Left lung (tissue), 10 donors: ENCODE measurements around the gene QTRT2. TPM values are rescaled to one million over a fixed set of nuclear protein-coding genes. Genes with fewer than 3 reads are reported as not detected.
A peak's percentile ranks its signal among the peaks of the same experiment; 100 is the strongest.

ENCODE experiments used
- ATAC-seq: fragments of 200-7000 bp; cut with Tn5 transposase; one replicate; pipeline ENCODE4 v1.9.1; 2020; ENCODE audit warnings: moderate library complexity
- DNase-seq, 4 donors: peaks; one replicate each; pipeline ENCODE4 v3.0.0-alpha.2; 2013 to 2020
- H3K27ac ChIP-seq, 2 donors: fragments of 200-600 bp; sonication (generic) in 1 of 2; one replicate each; pipeline versions ENCODE4 v1.5.0 to v1.8.0; 2020 to 2021
- H3K27me3 ChIP-seq, 2 donors: fragments of 200-600 bp; sonication (generic) in 1 of 2; one replicate each; pipeline versions ENCODE4 v1.5.0 to v1.8.0; 2020 to 2021
- H3K36me3 ChIP-seq, 2 donors: fragments of 200-600 bp; sonication (generic) in 1 of 2; one replicate each; pipeline versions ENCODE4 v1.5.0 to v1.8.0; 2020 to 2021
- H3K4me1 ChIP-seq, 2 donors: fragments of 200-600 bp; one replicate each; pipeline ENCODE4 v1.8.0; 2021
- H3K4me3 ChIP-seq, 2 donors: fragments of 200-600 bp; sonication (generic) in 1 of 2; one replicate each; pipeline versions ENCODE4 v1.5.0 to v1.8.0; 2020 to 2021; ENCODE audit warnings: mild to moderate bottlenecking in 1 of 2
- H3K9me3 ChIP-seq, 2 donors: fragments of 200-600 bp; sonication (generic) in 1 of 2; one replicate each; pipeline versions ENCODE4 v1.5.0 to v1.8.0; 2020 to 2021
- CTCF ChIP-seq, 2 donors: fragments of 200-600 bp; sonication (generic) in 1 of 2; IDR thresholded peaks; one replicate each; pipeline versions ENCODE4 v1.5.0 to v1.8.0; 2021; ENCODE audit warnings: antibody characterized with exemption in 2 of 2
- intact Hi-C, 2 donors: fragments of 100-400 bp; cut with DNase I; formaldehyde crosslinking; loops; one replicate each; pipeline versions ENCODE4 v1.11.2 to v1.14.2; 2022
- polyA plus RNA-seq, 6 donors: library from polyadenylated mRNA; unstranded; fragments of 120-200 nt; gene quantifications; one replicate each; pipeline ENCODE4 v1.2.1, GENCODE V29; 2013; ENCODE audit not compliant: insufficient read length in 6 of 6
- total RNA-seq, 2 donors: library from RNA; stranded (reverse); fragmentation: NEBNext Ultra II Directional; extraction: Animal tissue kit (Norgen Biotek cat#: 25700); gene quantifications; one replicate each; pipeline ENCODE4 v1.2.1, GENCODE V29; 2021
- donor health status: DM: no; HTN: yes; CAD: no.
- donor health status: DM: no; HTN: no; CAD: no.

Gene QTRT2
- total and polyA plus RNA-seq, 8 donors, result 16.4 to 35.2 (median 32.5) TPM

- Histone ChIP-seq H3K9me3 (no peaks in the 10 kb centered on the region), H3K27ac (peak overlapping the region; percentile 3 to 56), H3K36me3 (no peaks in the 10 kb centered on the region), H3K4me3 (no peak overlapping the region), H3K27me3 (no peaks in the 10 kb centered on the region), H3K4me1 (peaks cover 0 to 4% of the 10 kb centered on the region in 2 donors)
- DNase-seq, result no peak
- TF ChIP-seq CTCF (IDR thresholded peaks at IDR 0.05), result no peak
- ATAC-seq, result no peak
- intact Hi-C loops, result no loop called here
These were observed 63.7 kb downstream of the QTRT2 start for GRCh38 chr3:114120211-114120610.

GRCh38 chr3:114122027-114122709 lies 65.6 kb downstream of the QTRT2 start:
- TF ChIP-seq CTCF (IDR thresholded peaks at IDR 0.05), result no peak
- H3K36me3 ChIP-seq, result no peaks in the 10 kb centered on the region
- no peaks in the 10 kb centered on the region for H3K27me3 ChIP-seq
- H3K4me1 ChIP-seq, result peaks cover 0 to 4% of the 10 kb centered on the region in 2 donors
- H3K4me3 ChIP-seq, result no peak overlapping the region
- intact Hi-C loops, result no loop called here
- no peaks in the 10 kb centered on the region for H3K9me3 ChIP-seq
- H3K27ac ChIP-seq, result peak overlapping the region; percentile 55 to 56
- ATAC-seq (peak; percentile 88), DNase-seq (peak in 1 of 4 donors; percentile 7)

GRCh38 chr3:114126461-114126860 lies 69.9 kb downstream of the QTRT2 start:
- H3K36me3 ChIP-seq, result no peaks in the 10 kb centered on the region
- no peak overlapping the region for H3K27ac ChIP-seq
- no peak for DNase-seq
- no peaks in the 10 kb centered on the region for H3K27me3 ChIP-seq
- no peaks in the 10 kb centered on the region for H3K9me3 ChIP-seq
- ATAC-seq, result no peak
- H3K4me3 ChIP-seq, result no peak overlapping the region
- intact Hi-C loops, result no loop called here
- no peak for TF ChIP-seq CTCF (IDR thresholded peaks at IDR 0.05)
- peaks cover 0 to 4% of the 10 kb centered on the region in 2 donors for H3K4me1 ChIP-seq

GRCh38 chr3:114127517-114127916 lies 71.0 kb downstream of the QTRT2 start:
- Histone ChIP-seq H3K4me1 (no peaks in the 10 kb centered on the region), H3K9me3 (no peaks in the 10 kb centered on the region), H3K36me3 (no peaks in the 10 kb centered on the region), H3K27me3 (no peaks in the 10 kb centered on the region), H3K4me3 (no peak overlapping the region), H3K27ac (no peak overlapping the region)
- ATAC-seq (no peak), DNase-seq (no peak)
- intact Hi-C loops, result no loop called here
- no peak for TF ChIP-seq CTCF (IDR thresholded peaks at IDR 0.05)

- H3K36me3 ChIP-seq, result no peaks in the 10 kb centered on the region
- H3K27me3 ChIP-seq, result no peaks in the 10 kb centered on the region
- no peak for ATAC-seq
- no peak overlapping the region for H3K4me3 ChIP-seq
- no peaks in the 10 kb centered on the region for H3K9me3 ChIP-seq
- no peaks in the 10 kb centered on the region for H3K4me1 ChIP-seq
- intact Hi-C loops, result no loop called here
- DNase-seq, result no peak
- H3K27ac ChIP-seq, result no peak overlapping the region
- no peak for TF ChIP-seq CTCF (IDR thresholded peaks at IDR 0.05)
These were observed 71.7 kb downstream of the QTRT2 start for GRCh38 chr3:114128231-114128630.
